Activated naive CD4-positive, alpha-beta T cell treated with anti-CD3 and anti-CD28 coated beads, Interleukin-2, amount 10 ng/mL, durations not matched to agents 7 days and 5 days (primary cell): ENCODE data around the gene NUTM2F.
"Not testable (repeated sequence)": the region's sequence is repeated elsewhere in the genome, so short reads cannot be mapped to it uniquely, and the experiment has no call there.

Experiments
- CTCF ChIA-PET: fragments of 350-600 bp; sonication (Branson Sonifier 250); formaldehyde crosslinking; loops from one replicate; lab custom pipeline; 2021; ENCODE audit warnings: antibody characterized with exemption; lab: Charles Lee
- DNase-seq: peaks from one replicate; pipeline ENCODE4 v3.0.0-alpha.2; 2020
- H3K27ac Mint-ChIP-seq: one replicate; pipeline ENCODE4 v1.8.0; 2021; ENCODE audit warnings: mild to moderate bottlenecking, moderate library complexity, mixed read lengths
- H3K27me3 Mint-ChIP-seq: one replicate; pipeline ENCODE4 v1.8.0; 2021; ENCODE audit warnings: mild to moderate bottlenecking, mixed read lengths
- H3K36me3 Mint-ChIP-seq: one replicate; pipeline ENCODE4 v1.8.0; 2021; ENCODE audit warnings: mixed read lengths
- H3K4me1 Mint-ChIP-seq: one replicate; pipeline ENCODE4 v1.8.0; 2021; ENCODE audit warnings: mixed read lengths
- H3K4me3 Mint-ChIP-seq: one replicate; pipeline ENCODE4 v1.8.0; 2021; ENCODE audit warnings: mild to moderate bottlenecking, moderate library complexity, mixed read lengths
- H3K9me3 Mint-ChIP-seq: one replicate; pipeline ENCODE4 v1.8.0; 2021; ENCODE audit warnings: mixed read lengths

The NUTM2F gene

DNA sequence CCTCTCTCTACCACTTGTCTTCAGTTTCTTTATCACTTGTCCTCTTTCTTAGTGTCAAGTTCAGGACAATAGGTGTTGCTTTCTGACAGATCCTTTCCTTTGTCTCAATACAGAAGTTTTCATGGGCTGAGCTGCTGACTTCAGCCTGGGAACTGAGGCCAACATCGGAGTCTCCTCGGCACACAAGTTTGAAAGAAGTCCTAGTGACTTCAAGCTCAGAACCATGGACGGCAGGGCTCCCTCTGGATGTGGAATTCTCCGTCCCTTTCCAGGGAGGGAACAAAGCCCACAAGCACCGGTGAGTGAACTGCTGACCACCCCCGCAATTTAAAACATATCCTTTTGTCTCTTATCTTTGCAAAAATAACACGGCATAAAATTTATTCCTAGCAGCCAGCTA is 10.3 kb upstream of the NUTM2F start:
- H3K36me3 Mint-ChIP-seq, CTCF ChIA-PET, H3K4me3 Mint-ChIP-seq, H3K4me1 Mint-ChIP-seq, H3K9me3 Mint-ChIP-seq, H3K27ac Mint-ChIP-seq, DNase-seq, H3K27me3 Mint-ChIP-seq: not testable (repeated sequence)

DNA sequence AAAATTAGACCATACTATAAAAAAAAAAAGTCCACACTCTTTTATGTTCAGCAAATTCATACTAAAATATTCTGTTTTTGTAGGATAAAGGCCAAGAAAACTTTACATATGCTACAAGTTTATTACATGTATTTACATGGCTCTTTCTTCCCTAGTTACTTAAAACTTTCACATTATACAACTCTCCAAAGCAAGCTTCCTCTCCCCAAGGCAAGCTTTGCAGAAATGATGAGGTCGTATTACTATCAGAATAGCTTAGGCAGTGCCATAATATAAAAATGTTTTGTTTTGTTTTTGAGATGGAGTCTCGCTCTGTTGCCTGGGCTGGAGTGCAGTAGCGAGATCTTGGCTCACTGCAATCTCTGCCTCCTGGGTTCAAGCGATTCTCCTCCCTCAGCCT is 8.0 kb upstream of the NUTM2F start:
- H3K36me3 Mint-ChIP-seq, H3K27me3 Mint-ChIP-seq, H3K4me1 Mint-ChIP-seq, CTCF ChIA-PET, DNase-seq, H3K9me3 Mint-ChIP-seq, H3K27ac Mint-ChIP-seq, H3K4me3 Mint-ChIP-seq: not testable (repeated sequence)

DNA sequence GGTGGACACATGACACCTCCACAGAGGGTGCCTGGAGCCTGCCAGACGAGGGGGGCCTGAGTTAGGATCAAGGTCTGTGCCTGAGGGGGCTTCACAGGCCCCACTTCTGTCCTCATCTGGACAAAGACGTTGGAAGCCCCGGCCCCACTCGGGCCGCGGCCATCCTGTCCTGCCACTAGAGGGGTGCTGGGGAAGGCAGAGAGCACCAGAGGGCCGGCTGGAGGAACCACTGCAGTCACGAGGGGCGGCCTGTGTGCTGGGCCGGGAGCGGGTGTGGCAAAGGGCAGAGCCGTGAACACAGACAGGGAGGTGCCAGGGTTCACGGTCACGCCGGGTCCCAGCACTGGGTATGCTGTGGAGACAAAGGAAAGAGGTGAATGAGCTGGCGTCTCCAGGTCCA is 2.9 kb downstream of the NUTM2F start:
- H3K4me1 Mint-ChIP-seq, H3K27me3 Mint-ChIP-seq, H3K36me3 Mint-ChIP-seq, H3K27ac Mint-ChIP-seq, H3K4me3 Mint-ChIP-seq, DNase-seq, H3K9me3 Mint-ChIP-seq, CTCF ChIA-PET: not testable (repeated sequence)

DNA sequence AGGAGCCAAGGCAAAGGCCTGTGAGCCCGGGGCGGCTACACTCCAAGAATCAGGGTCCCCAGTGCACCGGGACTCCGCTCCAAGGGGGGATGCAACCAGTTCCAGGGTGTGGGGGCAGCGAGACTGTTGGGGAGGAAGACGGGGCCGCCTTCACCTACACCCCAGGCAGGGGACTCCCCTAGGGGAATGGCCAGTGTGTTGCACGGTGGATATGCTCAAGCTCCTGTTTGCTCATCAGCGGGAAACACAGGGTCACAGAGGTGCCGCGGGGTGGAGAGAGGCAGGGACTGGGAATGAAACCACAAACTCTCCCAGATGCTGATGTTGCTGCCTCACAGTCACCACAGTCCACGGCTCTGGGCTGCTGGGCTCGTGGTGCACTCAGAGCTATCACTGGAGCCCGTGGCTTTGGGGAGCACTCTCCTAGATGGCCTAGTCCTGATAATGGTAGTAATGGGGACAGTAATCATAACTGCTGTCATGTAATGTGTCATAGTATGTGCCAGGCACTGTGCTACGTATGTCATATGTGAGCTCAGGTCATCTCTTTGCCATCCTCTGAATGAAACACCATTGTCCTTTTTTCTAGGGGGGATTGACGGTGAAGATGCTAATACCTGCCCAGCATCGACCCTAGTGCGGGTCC is 5.2 kb downstream of the NUTM2F start:
- H3K36me3 Mint-ChIP-seq, H3K9me3 Mint-ChIP-seq, CTCF ChIA-PET, H3K4me1 Mint-ChIP-seq, H3K27me3 Mint-ChIP-seq, DNase-seq, H3K4me3 Mint-ChIP-seq, H3K27ac Mint-ChIP-seq: not testable (repeated sequence)

DNA sequence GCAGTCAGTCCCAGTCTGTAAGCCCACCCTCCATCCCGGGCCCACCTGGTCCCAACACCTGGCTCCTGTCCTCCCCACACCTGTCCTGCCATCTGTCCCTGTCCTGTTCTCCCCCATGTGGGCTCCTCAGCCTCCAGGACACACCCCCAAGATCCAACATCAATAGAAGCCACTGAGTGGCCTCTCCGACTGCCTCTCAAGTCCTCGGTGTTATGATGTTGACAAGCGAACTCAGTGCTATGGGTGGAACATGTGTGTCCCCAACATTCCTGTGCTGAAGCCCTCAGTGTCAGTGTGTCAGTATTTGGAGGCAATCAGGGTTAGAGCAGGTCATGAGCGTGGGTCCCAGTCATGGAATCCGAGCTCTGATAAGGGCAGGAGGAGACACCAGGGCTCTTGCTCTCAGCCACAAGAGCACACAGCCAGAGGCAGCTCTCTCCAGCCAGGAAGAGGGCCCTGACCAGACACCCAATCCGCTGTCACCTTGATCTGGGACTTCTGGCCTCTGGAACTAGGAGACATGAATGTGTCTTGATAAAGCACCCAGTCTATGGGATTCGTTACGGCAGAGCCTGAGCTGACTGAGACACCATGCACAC is 6.0 kb downstream of the NUTM2F start:
- H3K9me3 Mint-ChIP-seq, DNase-seq, H3K4me3 Mint-ChIP-seq, H3K27me3 Mint-ChIP-seq, H3K27ac Mint-ChIP-seq, H3K4me1 Mint-ChIP-seq, H3K36me3 Mint-ChIP-seq, CTCF ChIA-PET: not testable (repeated sequence)

DNA sequence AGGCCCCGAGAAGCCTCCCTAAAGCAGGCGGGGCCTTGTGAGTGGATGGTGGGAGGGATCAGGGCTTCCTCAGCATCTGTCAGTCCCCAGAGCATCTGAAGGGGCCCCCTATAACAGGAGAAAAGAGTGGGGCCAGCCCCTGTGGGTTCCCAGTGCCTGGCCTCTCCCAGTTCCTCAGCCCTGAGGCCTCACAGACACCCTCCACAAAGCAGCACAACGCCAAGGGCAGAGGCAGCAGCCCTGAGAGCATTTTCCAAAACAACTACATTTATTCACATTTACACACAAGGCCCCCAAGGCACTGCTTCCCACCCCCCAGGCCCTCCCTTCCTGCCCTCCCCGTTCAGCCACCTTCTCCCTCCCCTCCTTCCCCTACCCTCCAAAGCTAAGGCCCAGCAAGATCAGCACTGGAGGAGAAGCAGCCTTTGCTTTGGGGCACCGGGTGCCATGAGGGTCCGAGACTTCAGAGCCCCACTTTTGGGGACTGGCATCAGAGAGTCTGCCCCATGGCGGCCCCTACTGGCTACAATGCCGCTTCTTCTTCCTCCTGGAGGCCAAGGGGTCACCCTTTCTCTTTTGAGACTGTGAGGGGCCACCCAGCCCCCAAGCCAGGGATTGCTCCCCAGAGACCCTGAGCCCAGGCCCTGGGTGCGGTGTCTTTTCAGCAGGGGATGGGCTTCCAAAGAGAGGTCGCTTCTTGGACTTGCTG is 10.3 kb downstream of the NUTM2F start:
- H3K4me3 Mint-ChIP-seq, H3K36me3 Mint-ChIP-seq, H3K27me3 Mint-ChIP-seq, H3K4me1 Mint-ChIP-seq, CTCF ChIA-PET, DNase-seq, H3K9me3 Mint-ChIP-seq, H3K27ac Mint-ChIP-seq: not testable (repeated sequence)

DNA sequence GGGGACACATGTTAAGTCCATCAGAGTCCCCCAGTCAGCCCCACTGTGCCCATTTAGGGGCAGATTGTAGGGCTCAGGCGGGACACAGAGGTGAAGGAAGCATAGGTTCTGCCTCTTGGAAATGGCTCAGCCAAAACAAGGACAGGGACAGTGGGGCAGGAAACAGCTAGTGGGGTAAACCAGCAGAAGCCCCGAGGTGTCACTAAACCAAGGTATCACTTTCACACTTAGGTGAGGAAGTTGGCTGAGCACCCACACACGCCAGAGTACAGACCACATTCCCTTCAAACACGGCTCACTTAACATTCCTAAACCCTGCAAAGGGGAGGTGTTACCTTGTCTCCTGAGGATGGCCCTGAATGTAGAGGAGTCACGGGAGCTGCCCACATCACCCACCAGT is 12.2 kb downstream of the NUTM2F start:
- H3K27me3 Mint-ChIP-seq, DNase-seq, H3K4me1 Mint-ChIP-seq, H3K27ac Mint-ChIP-seq, H3K4me3 Mint-ChIP-seq, CTCF ChIA-PET, H3K36me3 Mint-ChIP-seq, H3K9me3 Mint-ChIP-seq: not testable (repeated sequence)

DNA sequence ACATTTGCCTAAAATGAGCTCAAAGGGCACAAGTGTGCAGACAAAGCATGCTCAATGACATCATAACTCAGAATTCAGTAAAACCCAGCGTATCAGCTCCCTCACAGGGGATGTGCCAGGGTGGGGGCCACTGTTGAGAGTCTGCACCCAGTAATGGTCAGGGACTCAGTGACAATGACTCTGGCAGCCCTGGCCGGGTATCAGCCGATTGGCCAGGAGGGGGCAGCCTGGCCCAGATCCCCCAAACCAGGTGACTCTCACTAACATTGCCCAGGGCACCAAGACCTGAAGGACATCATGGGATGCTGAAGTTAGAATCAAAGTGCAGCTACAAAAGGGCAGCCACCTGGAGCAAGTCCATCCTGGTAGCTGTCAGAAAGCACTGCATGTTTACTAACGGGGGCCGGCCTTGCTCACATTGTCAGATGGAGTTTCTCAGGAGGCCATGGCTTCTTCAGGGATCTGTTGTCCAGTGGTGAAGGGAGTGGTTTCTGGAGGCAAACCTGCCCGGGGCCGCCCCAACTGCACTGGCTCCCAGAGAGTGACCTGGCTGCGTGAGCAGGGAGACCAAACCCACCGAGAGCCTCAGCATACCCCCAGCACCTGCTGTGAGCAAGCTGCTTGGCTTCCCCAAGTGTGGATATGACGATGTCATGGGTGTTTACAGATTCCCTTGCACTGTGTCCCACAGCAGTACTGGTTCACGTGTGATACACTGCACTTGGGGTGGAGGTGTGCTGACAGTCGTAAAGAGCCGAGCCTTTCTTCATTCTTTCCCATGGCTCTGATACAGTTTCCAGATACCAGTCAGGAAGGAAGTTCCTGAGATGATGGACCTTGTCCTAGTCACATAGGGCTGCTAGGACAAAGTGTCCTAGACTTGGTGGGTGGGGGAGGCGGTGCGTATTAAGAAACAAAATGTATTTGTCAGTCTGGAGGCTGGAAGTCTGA is 13.1 kb downstream of the NUTM2F start:
- H3K27me3 Mint-ChIP-seq, H3K36me3 Mint-ChIP-seq, H3K27ac Mint-ChIP-seq, H3K4me1 Mint-ChIP-seq, DNase-seq, H3K9me3 Mint-ChIP-seq, CTCF ChIA-PET, H3K4me3 Mint-ChIP-seq: not testable (repeated sequence)

DNA sequence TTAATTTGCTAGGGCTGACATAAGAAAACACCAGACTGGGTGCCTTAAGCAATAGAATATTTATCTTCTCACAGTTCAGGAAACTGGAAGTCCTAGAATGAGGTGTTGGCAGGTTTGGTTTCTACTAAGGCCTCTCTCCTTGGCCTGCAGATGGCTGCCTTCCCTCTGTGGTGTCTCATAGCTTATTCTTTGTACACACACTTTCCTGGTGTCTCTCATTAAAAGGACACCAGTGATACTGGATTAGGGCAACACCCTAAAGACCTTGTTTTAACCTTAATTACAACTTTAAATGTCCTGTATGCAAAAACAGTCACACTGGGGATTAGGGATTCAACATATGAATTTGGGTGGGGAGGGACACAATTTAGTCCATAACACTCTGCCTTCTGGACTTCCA is 25.1 kb downstream of the NUTM2F start:
- DNase-seq = no peak
- Mint-ChIP-seq H3K9me3 (no peaks in the 10 kb centered on the region), H3K36me3 (no peaks in the 10 kb centered on the region), H3K4me3 (no peak overlapping the region), H3K27ac (no peak overlapping the region), H3K27me3 (no peaks in the 10 kb centered on the region), H3K4me1 (no peaks in the 10 kb centered on the region)
- CTCF ChIA-PET = no interaction called here

DNA sequence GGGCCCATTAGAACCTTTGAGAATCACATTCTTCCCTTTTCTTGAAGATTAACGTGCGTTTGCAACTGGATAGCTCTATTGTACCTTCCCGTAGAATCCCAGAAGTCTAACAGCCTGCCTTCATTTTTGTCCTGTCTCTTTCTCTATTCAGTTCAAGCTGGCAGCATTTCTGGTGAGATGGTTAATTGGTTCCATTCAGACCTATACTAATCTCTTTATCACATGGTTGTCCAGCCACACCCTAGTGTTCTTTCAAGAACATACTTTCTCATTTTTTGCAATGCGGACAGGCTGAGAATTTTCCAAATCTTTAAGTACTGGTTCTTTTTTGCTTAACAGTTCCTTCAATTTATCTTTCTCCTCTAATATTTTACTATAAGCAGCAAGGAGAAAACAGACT is 26.0 kb downstream of the NUTM2F start:
- CTCF ChIA-PET = no interaction called here
- no peak for DNase-seq
- H3K4me1 Mint-ChIP-seq = no peaks in the 10 kb centered on the region
- no peaks in the 10 kb centered on the region for H3K36me3 Mint-ChIP-seq
- H3K9me3 Mint-ChIP-seq = no peaks in the 10 kb centered on the region
- H3K4me3 Mint-ChIP-seq = no peak overlapping the region
- no peak overlapping the region for H3K27ac Mint-ChIP-seq
- H3K27me3 Mint-ChIP-seq = no peaks in the 10 kb centered on the region

DNA sequence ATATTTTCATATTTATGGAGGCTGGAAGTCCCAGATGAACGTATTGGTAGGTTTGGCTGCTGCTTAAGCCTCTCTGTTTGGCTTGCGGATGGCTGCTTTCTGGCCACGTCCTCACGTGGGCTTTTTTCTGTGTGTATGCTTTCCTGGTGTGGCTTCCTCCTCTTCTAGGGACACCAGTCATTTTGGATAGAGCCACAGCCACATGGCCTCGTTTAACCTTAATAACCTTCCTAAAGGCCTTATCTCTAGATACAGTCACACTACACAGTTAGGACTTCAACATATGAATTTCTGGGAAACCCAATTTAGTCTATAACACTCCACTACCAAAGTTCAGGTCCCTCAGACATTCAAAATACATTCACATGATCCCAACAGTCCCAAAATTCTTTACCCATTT is 26.9 kb downstream of the NUTM2F start:
- Mint-ChIP-seq H3K4me3 (no peak overlapping the region), H3K4me1 (no peaks in the 10 kb centered on the region), H3K36me3 (peaks cover 4% of the 10 kb centered on the region), H3K27me3 (no peaks in the 10 kb centered on the region), H3K9me3 (no peaks in the 10 kb centered on the region), H3K27ac (no peak overlapping the region)
- no peak for DNase-seq
- CTCF ChIA-PET = no interaction called here

DNA sequence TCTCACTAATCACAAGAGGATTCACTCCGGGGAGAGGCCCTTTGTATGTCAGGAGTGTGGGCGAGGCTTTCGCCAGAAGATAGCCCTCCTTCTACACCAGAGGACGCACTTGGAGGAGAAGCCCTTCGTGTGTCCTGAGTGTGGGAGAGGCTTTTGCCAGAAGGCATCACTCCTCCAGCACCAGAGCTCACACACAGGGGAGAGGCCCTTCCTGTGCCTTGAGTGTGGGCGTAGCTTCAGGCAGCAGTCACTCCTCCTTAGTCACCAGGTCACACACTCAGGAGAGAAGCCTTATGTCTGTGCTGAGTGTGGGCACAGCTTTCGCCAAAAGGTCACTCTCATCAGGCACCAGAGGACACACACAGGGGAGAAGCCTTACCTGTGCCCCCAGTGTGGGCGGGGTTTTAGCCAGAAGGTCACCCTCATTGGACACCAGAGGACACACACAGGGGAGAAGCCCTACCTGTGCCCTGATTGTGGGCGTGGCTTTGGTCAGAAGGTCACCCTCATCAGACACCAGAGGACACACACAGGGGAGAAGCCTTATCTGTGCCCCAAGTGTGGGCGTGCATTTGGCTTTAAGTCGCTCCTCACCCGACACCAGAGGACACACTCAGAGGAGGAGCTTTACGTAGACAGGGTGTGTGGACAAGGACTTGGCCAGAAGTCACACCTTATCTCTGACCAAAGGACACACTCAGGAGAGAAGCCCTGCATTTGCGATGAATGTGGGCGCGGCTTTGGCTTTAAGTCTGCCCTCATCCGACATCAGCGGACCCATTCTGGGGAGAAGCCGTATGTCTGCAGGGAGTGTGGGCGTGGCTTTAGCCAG is 27.8 kb downstream of the NUTM2F start:
- Mint-ChIP-seq H3K27me3 (no peaks in the 10 kb centered on the region), H3K9me3 (no peaks in the 10 kb centered on the region), H3K27ac (no peak overlapping the region), H3K4me1 (no peaks in the 10 kb centered on the region), H3K4me3 (no peak overlapping the region), H3K36me3 (peaks cover 8% of the 10 kb centered on the region)
- CTCF ChIA-PET = interaction anchor here (0.5 kb wide), 1 partner anchor 478 kb away, joined by 3 read pairs; no protein-coding TSS in a partner anchor
- no peak for DNase-seq

DNA sequence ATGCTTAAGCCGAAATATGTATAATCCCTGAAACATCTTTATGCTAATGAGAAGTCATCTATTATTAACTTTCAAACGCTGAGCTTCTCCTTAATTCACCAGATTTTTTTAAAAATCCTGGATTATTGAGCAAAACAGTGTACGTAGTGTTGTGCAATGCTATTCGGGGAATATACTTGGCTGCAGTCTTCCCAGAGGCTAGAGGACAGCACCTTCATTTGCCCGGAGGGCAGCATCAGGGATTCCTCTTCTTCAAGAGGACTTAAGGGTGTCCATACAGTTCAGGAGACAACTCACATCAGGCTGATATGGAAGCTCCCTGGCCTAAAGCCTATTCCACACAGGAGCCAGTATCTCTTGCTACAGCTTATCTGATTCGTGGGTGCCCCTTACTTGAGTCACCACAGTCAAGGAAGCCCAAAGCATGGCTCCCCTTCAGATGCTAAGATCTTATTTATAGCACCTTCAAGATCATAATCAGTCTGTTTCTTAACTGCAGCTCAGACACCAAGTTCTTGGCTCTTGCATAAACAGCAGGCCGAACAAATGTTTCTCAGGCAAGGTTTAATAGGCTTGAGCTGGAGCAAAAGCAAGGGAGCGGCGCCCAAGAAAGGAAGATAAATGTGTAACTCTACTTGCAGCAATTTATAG is 29.4 kb downstream of the NUTM2F start:
- Mint-ChIP-seq H3K27me3 (no peaks in the 10 kb centered on the region), H3K4me3 (no peak overlapping the region), H3K27ac (no peak overlapping the region), H3K4me1 (no peaks in the 10 kb centered on the region), H3K36me3 (peaks cover 9% of the 10 kb centered on the region), H3K9me3 (no peaks in the 10 kb centered on the region)
- CTCF ChIA-PET = no interaction called here
- DNase-seq = no peak
